Measurements from ENCODE around the gene ERGIC3.

The ERGIC3 gene

DNA sequence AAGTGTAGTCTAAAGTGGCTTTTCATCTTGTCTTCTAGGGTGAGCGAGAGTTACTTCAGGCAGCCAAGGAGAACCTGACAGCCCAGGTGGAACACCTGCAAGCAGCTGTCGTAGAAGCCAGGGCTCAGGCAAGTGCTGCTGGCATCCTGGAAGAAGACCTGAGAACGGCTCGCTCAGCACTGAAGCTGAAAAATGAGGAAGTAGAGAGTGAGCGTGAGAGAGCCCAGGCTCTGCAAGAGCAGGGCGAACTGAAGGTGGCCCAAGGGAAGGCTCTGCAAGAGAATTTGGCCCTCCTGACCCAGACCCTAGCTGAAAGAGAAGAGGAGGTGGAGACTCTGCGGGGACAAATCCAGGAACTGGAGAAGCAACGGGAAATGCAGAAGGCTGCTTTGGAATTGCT, 39.5 kb upstream of the ERGIC3 start:
- no peak for DNase-seq
- Mint-ChIP-seq H3K27ac (no peak overlapping the region), H3K36me3 (ENCODE audit: low read depth) (peaks cover 79% of the 10 kb centered on the region), H3K4me1 (peaks cover 7% of the 10 kb centered on the region), H3K27me3 (ENCODE audit: low read depth, poor library complexity) (no peaks in the 10 kb centered on the region), H3K9me3 (no peaks in the 10 kb centered on the region), H3K4me3 (no peak overlapping the region)
- TF ChIP-seq, protein P1, sequence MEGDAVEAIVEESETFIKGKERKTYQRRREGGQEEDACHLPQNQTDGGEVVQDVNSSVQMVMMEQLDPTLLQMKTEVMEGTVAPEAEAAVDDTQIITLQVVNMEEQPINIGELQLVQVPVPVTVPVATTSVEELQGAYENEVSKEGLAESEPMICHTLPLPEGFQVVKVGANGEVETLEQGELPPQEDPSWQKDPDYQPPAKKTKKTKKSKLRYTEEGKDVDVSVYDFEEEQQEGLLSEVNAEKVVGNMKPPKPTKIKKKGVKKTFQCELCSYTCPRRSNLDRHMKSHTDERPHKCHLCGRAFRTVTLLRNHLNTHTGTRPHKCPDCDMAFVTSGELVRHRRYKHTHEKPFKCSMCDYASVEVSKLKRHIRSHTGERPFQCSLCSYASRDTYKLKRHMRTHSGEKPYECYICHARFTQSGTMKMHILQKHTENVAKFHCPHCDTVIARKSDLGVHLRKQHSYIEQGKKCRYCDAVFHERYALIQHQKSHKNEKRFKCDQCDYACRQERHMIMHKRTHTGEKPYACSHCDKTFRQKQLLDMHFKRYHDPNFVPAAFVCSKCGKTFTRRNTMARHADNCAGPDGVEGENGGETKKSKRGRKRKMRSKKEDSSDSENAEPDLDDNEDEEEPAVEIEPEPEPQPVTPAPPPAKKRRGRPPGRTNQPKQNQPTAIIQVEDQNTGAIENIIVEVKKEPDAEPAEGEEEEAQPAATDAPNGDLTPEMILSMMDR (IDR thresholded peaks at IDR 0.05): no peak

DNA sequence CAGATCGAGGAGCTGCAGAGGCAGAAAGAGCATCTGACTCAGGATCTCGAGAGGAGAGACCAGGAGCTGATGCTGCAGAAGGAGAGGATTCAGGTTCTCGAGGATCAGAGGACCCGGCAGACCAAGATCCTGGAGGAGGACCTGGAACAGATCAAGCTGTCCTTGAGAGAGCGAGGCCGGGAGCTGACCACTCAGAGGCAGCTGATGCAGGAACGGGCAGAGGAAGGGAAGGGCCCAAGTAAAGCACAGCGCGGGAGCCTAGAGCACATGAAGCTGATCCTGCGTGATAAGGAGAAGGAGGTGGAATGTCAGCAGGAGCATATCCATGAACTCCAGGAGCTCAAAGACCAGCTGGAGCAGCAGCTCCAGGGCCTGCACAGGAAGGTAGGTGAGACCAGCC, 38.6 kb upstream of the ERGIC3 start:
- no peaks in the 10 kb centered on the region for H3K9me3 Mint-ChIP-seq
- H3K4me1 Mint-ChIP-seq: peaks cover 7% of the 10 kb centered on the region
- TF ChIP-seq, protein P1 (IDR thresholded peaks at IDR 0.05): no peak
- no peak for DNase-seq
- peaks cover 74% of the 10 kb centered on the region for H3K36me3 Mint-ChIP-seq (ENCODE audit: low read depth)
- H3K27me3 Mint-ChIP-seq (ENCODE audit: low read depth, poor library complexity): no peaks in the 10 kb centered on the region
- no peak overlapping the region for H3K4me3 Mint-ChIP-seq
- peak overlapping the region; percentile 81 for H3K27ac Mint-ChIP-seq

DNA sequence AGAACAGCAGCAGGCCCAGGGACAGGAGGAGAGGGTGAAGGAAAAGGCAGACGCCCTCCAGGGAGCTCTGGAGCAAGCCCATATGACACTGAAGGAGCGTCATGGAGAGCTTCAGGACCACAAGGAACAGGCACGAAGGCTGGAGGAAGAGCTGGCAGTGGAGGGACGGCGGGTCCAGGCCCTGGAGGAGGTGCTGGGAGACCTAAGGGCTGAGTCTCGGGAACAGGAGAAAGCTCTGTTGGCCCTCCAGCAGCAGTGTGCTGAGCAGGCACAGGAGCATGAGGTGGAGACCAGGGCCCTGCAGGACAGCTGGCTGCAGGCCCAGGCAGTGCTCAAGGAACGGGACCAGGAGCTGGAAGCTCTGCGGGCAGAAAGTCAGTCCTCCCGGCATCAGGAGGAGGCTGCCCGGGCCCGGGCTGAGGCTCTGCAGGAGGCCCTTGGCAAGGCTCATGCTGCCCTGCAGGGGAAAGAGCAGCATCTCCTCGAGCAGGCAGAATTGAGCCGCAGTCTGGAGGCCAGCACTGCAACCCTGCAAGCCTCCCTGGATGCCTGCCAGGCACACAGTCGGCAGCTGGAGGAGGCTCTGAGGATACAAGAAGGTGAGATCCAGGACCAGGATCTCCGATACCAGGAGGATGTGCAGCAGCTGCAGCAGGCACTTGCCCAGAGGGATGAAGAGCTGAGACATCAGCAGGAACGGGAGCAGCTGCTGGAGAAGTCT, 37.9 kb upstream of the ERGIC3 start:
- TF ChIP-seq, protein P1 (IDR thresholded peaks at IDR 0.05): no peak
- no peak overlapping the region for H3K27ac Mint-ChIP-seq
- H3K4me1 Mint-ChIP-seq: peaks cover 7% of the 10 kb centered on the region
- no peak for DNase-seq
- peaks cover 75% of the 10 kb centered on the region for H3K36me3 Mint-ChIP-seq (ENCODE audit: low read depth)
- H3K4me3 Mint-ChIP-seq: no peak overlapping the region
- H3K27me3 Mint-ChIP-seq (ENCODE audit: low read depth, poor library complexity): no peaks in the 10 kb centered on the region
- no peaks in the 10 kb centered on the region for H3K9me3 Mint-ChIP-seq

DNA sequence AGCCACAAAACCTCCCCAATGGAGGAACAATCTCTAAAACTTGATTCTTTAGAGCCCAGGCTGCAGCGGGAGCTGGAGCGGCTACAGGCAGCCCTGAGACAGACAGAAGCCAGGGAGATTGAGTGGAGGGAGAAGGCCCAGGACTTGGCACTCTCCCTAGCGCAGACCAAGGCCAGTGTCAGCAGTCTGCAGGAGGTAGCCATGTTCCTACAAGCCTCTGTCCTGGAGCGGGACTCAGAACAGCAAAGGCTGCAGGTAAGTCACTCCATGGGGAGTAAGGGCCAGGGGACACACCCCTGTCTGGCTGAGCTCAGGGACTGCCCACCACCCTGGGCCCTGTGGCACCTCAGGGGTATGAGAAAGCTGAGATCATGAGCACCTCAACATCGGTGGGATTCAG, 37.1 kb upstream of the ERGIC3 start:
- H3K27me3 Mint-ChIP-seq (ENCODE audit: low read depth, poor library complexity): no peaks in the 10 kb centered on the region
- peaks cover 7% of the 10 kb centered on the region for H3K4me1 Mint-ChIP-seq
- no peaks in the 10 kb centered on the region for H3K9me3 Mint-ChIP-seq
- H3K27ac Mint-ChIP-seq: peak overlapping the region; percentile 55
- DNase-seq: no peak
- TF ChIP-seq, protein P1 (IDR thresholded peaks at IDR 0.05): no peak
- H3K36me3 Mint-ChIP-seq (ENCODE audit: low read depth): peaks cover 71% of the 10 kb centered on the region
- no peak overlapping the region for H3K4me3 Mint-ChIP-seq

DNA sequence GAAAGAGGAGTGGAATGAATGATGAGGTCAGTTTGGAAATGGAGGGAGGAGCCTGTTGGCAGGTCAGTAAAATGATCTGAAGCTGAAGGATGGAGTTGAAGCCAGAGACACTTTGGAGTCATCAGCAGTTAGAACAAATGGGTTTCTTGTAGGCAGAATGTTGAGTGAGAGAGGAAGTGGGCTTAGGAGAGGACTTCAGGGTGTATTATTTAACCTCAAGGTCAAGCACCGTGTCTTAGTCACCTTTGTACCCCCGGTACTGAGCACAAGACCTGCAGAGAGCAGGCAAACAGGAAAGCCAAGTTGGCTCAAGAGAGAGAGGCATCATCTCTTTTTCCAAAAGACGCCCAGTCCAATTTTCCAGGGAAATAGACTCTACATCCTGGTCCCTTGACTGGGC, 35.7 kb upstream of the ERGIC3 start:
- Mint-ChIP-seq H3K4me3 (no peak overlapping the region), H3K4me1 (peaks cover 7% of the 10 kb centered on the region), H3K27me3 (ENCODE audit: low read depth, poor library complexity) (no peaks in the 10 kb centered on the region), H3K9me3 (no peaks in the 10 kb centered on the region), H3K27ac (no peak overlapping the region), H3K36me3 (ENCODE audit: low read depth) (peaks cover 60% of the 10 kb centered on the region)
- no peak for DNase-seq
- TF ChIP-seq, protein P1 (IDR thresholded peaks at IDR 0.05): no peak
